ENCODE measurements around the gene BCAR1.
"Not testable (repeated sequence)": the region's sequence is repeated elsewhere in the genome, so short reads cannot be mapped to it uniquely, and the experiment has no call there.

BCAR1 gene

DNA sequence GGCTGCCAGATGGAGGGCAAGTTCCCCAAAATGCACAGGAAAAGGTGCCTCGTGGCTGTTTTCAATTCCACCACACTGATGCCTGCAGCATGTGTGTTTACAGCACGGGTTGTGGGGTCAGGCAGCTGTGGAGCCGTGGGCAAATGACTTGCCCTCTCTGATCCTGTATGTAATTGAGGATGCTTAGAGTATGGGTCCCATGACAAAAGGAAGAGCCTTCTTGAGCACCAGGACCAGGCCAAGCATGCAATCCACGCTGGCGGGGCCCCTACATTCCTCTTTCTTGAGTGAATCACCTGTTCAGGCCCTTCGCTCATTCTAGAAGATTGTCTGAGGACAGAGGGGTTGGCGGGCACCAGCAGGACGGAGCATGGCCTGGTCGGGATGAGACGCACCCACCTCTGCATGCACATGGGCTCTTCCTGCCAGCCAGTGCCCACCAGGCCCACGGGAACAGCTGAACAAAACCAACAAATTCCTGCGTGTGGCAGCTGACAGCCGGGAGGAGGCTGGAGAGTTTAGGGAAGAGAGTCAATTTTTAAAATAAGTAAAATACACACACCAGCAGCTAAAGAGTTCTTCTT lies 43.1 kb downstream of the BCAR1 start:
- 90 to 98% methylated on average over 6 to 7 of the region's 13 CpGs for WGBS, 2 experiments (ENCODE audit: insufficient coverage in 2 of 2)
- H3K4me1 ChIP-seq (ENCODE audit: control insufficient read depth, insufficient read depth, low read length, poor library complexity, severe bottlenecking), result no peaks in the 10 kb centered on the region
- no peak overlapping the region for H3K4me3 ChIP-seq (ENCODE audit: extremely low read depth, insufficient read depth, low read length, poor library complexity, severe bottlenecking)
- no peaks in the 10 kb centered on the region for H3K9me3 ChIP-seq (ENCODE audit: control insufficient read depth, low read length)
- H3K27ac ChIP-seq (ENCODE audit: low read depth, low read length, severe bottlenecking), result no peak overlapping the region
- H3K36me3 ChIP-seq (ENCODE audit: control insufficient read depth, insufficient read depth, low read length), result no peaks in the 10 kb centered on the region

GRCh38 chr16:75207831-75208230 lies 43.6 kb downstream of the BCAR1 start:
- H3K27ac ChIP-seq (ENCODE audit: low read depth, low read length, severe bottlenecking), result no peak overlapping the region
- no peaks in the 10 kb centered on the region for H3K9me3 ChIP-seq (ENCODE audit: control insufficient read depth, low read length)
- 94% methylated on average over 9 to 11 of the region's 11 CpGs for WGBS, 2 experiments (ENCODE audit: insufficient coverage in 2 of 2)

GRCh38 chr16:75206749-75207451 lies 44.5 kb downstream of the BCAR1 start, which contains the start of gene CTRB2:
Gene CTRB2, minus strand, starts transcription at chr16:75207161. Its CDS starts 20 bp downstream, at chr16:75207141.
- WGBS, 2 experiments (ENCODE audit: insufficient coverage in 2 of 2), result 94 to 95% methylated on average over 15 to 20 of the region's 24 CpGs
- no peaks in the 10 kb centered on the region for H3K9me3 ChIP-seq (ENCODE audit: control insufficient read depth, low read length)
- H3K27ac ChIP-seq (ENCODE audit: low read depth, low read length, severe bottlenecking), result no peak within 1 kb of the TSS
- no peaks in the 10 kb centered on the region for H3K36me3 ChIP-seq (ENCODE audit: control insufficient read depth, insufficient read depth, low read length)
- no peaks in the 10 kb centered on the region for H3K4me1 ChIP-seq (ENCODE audit: control insufficient read depth, insufficient read depth, low read length, poor library complexity, severe bottlenecking)
- no peak within 1 kb of the TSS for H3K4me3 ChIP-seq (ENCODE audit: extremely low read depth, insufficient read depth, low read length, poor library complexity, severe bottlenecking)

More at GRCh38 chr16:75207831-75208230, 43.6 kb downstream of the BCAR1 start:
- Histone ChIP-seq H3K4me1 (ENCODE audit: control insufficient read depth, insufficient read depth, low read length, poor library complexity, severe bottlenecking) (no peaks in the 10 kb centered on the region), H3K36me3 (ENCODE audit: control insufficient read depth, insufficient read depth, low read length) (no peaks in the 10 kb centered on the region), H3K4me3 (ENCODE audit: extremely low read depth, insufficient read depth, low read length, poor library complexity, severe bottlenecking) (no peak overlapping the region)

GRCh38 chr16:75205961-75206748 lies 45.3 kb downstream of the BCAR1 start:
- H3K4me3 ChIP-seq (ENCODE audit: extremely low read depth, insufficient read depth, low read length, poor library complexity, severe bottlenecking); H3K27ac ChIP-seq (ENCODE audit: low read depth, low read length, severe bottlenecking); H3K9me3 ChIP-seq (ENCODE audit: control insufficient read depth, low read length); H3K36me3 ChIP-seq (ENCODE audit: control insufficient read depth, insufficient read depth, low read length); H3K4me1 ChIP-seq (ENCODE audit: control insufficient read depth, insufficient read depth, low read length, poor library complexity, severe bottlenecking): not testable (repeated sequence)
- 91 to 95% methylated on average over 13 to 16 of the region's 25 CpGs for WGBS, 2 experiments (ENCODE audit: insufficient coverage in 2 of 2)

DNA sequence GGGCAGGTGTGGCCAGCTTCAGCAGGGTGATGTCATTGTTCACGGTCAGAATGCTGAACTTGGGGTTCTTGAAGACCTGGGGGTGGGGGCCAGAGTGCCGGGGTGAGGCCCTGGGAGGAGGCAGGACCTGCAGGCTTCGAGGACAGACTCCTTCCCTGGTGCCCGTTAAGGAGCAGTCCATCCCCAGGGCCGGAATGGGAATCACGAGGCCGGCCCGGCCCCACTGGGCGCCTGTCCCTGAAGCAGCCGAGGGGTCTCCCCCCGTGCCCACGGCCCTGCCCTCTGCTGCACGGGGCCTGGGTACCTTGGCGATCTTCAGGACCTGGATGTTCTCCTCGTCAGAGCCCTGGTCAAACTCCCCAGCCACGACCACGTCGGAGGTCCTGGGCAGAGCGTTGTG lies 46.0 kb downstream of the BCAR1 start:
- not testable (repeated sequence) for H3K4me3 ChIP-seq (ENCODE audit: extremely low read depth, insufficient read depth, low read length, poor library complexity, severe bottlenecking); H3K9me3 ChIP-seq (ENCODE audit: control insufficient read depth, low read length); H3K27ac ChIP-seq (ENCODE audit: low read depth, low read length, severe bottlenecking); H3K4me1 ChIP-seq (ENCODE audit: control insufficient read depth, insufficient read depth, low read length, poor library complexity, severe bottlenecking); H3K36me3 ChIP-seq (ENCODE audit: control insufficient read depth, insufficient read depth, low read length)
- WGBS, 2 experiments (ENCODE audit: insufficient coverage in 2 of 2), result 80% methylated on average over 2 of the region's 19 CpGs; no CpG with 5 or more reads in 1 of the 2 experiments

GRCh38 chr16:75204905-75205304 lies 46.5 kb downstream of the BCAR1 start:
- not testable (repeated sequence) for H3K9me3 ChIP-seq (ENCODE audit: control insufficient read depth, low read length); H3K36me3 ChIP-seq (ENCODE audit: control insufficient read depth, insufficient read depth, low read length); H3K4me3 ChIP-seq (ENCODE audit: extremely low read depth, insufficient read depth, low read length, poor library complexity, severe bottlenecking); H3K27ac ChIP-seq (ENCODE audit: low read depth, low read length, severe bottlenecking); H3K4me1 ChIP-seq (ENCODE audit: control insufficient read depth, insufficient read depth, low read length, poor library complexity, severe bottlenecking)
- WGBS, 2 experiments (ENCODE audit: insufficient coverage in 2 of 2), result no CpG with 5 or more reads among the region's 20 CpGs

DNA sequence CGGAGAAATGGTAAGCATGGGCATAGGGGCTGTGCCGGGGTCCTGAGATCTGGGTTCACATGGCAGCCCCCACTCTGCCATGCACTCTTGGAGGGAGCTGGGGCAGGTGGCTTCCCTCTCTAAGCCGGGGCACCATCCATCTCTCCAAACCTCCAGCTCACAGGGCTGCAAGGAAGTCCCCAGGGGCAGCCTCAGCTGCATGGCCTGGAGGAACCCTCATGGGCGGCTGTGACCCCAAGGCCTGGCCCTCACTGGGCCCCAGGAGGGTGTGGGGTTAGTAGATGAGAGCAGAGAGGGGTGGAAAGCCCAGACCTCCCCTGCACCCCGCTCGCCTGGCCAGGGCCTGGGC lies 47.0 kb downstream of the BCAR1 start:
- Histone ChIP-seq H3K4me3 (ENCODE audit: extremely low read depth, insufficient read depth, low read length, poor library complexity, severe bottlenecking) (no peak overlapping the region), H3K9me3 (ENCODE audit: control insufficient read depth, low read length) (no peaks in the 10 kb centered on the region), H3K36me3 (ENCODE audit: control insufficient read depth, insufficient read depth, low read length) (no peaks in the 10 kb centered on the region), H3K4me1 (ENCODE audit: control insufficient read depth, insufficient read depth, low read length, poor library complexity, severe bottlenecking) (no peaks in the 10 kb centered on the region), H3K27ac (ENCODE audit: low read depth, low read length, severe bottlenecking) (no peak overlapping the region)
- 90 to 94% methylated on average over 2 of the region's 6 CpGs for WGBS, 2 experiments (ENCODE audit: insufficient coverage in 2 of 2)

- no peaks in the 10 kb centered on the region for H3K9me3 ChIP-seq (ENCODE audit: control insufficient read depth, low read length)
- no peak overlapping the region for H3K27ac ChIP-seq (ENCODE audit: low read depth, low read length, severe bottlenecking)
- H3K4me1 ChIP-seq (ENCODE audit: control insufficient read depth, insufficient read depth, low read length, poor library complexity, severe bottlenecking), result no peaks in the 10 kb centered on the region
- no peaks in the 10 kb centered on the region for H3K36me3 ChIP-seq (ENCODE audit: control insufficient read depth, insufficient read depth, low read length)
- H3K4me3 ChIP-seq (ENCODE audit: extremely low read depth, insufficient read depth, low read length, poor library complexity, severe bottlenecking), result no peak overlapping the region
- WGBS, 2 experiments (ENCODE audit: insufficient coverage in 2 of 2), result 72 to 79% methylated on average over 11 to 12 of the region's 13 CpGs
Measured at GRCh38 chr16:75203667-75204409, 47.6 kb downstream of the BCAR1 start.

GRCh38 chr16:75203096-75203495 lies 48.3 kb downstream of the BCAR1 start:
- H3K4me3 ChIP-seq (ENCODE audit: extremely low read depth, insufficient read depth, low read length, poor library complexity, severe bottlenecking), result no peak overlapping the region
- H3K36me3 ChIP-seq (ENCODE audit: control insufficient read depth, insufficient read depth, low read length), result no peaks in the 10 kb centered on the region
- H3K9me3 ChIP-seq (ENCODE audit: control insufficient read depth, low read length), result no peaks in the 10 kb centered on the region
- peaks cover 3% of the 10 kb centered on the region for H3K4me1 ChIP-seq (ENCODE audit: control insufficient read depth, insufficient read depth, low read length, poor library complexity, severe bottlenecking)
- no peak overlapping the region for H3K27ac ChIP-seq (ENCODE audit: low read depth, low read length, severe bottlenecking)
- 87 to 95% methylated on average over 10 of the region's 12 CpGs for WGBS, 2 experiments (ENCODE audit: insufficient coverage in 2 of 2)

- no peaks in the 10 kb centered on the region for H3K36me3 ChIP-seq (ENCODE audit: control insufficient read depth, insufficient read depth, low read length)
- no peaks in the 10 kb centered on the region for H3K9me3 ChIP-seq (ENCODE audit: control insufficient read depth, low read length)
- WGBS, 2 experiments (ENCODE audit: insufficient coverage in 2 of 2), result 95 to 97% methylated on average over 5 to 7 of the region's 13 CpGs
- H3K27ac ChIP-seq (ENCODE audit: low read depth, low read length, severe bottlenecking), result no peak overlapping the region
- H3K4me1 ChIP-seq (ENCODE audit: control insufficient read depth, insufficient read depth, low read length, poor library complexity, severe bottlenecking), result peaks cover 7% of the 10 kb centered on the region
- no peak overlapping the region for H3K4me3 ChIP-seq (ENCODE audit: extremely low read depth, insufficient read depth, low read length, poor library complexity, severe bottlenecking)
Measured at GRCh38 chr16:75202069-75202590, 49.3 kb downstream of the BCAR1 start.

Measured in mesodermal cell (in vitro differentiated cells).